Osteoblast (primary cell): ENCODE measurements around the gene JUN. TPM values are rescaled to one million over a fixed set of nuclear protein-coding genes. Genes with fewer than 3 reads are reported as not detected.

Source experiments
- DNase-seq: peaks from one replicate; pipeline ENCODE4 v3.0.0; 2011; ENCODE audit warnings: low spot score, mixed read lengths; ENCODE audit not compliant: insufficient read length; ENCODE audit errors: missing footprints
- H2AFZ ChIP-seq: 2 replicates; pipeline ENCODE4 v1.6.0; 2011; ENCODE audit warnings: mild to moderate bottlenecking, low read length
- H3K27ac ChIP-seq: 2 replicates; pipeline ENCODE4 v1.5.1; 2011; ENCODE audit warnings: mild to moderate bottlenecking, low read depth, low read length, moderate library complexity
- H3K27me3 ChIP-seq: 2 replicates; pipeline ENCODE4 v1.6.0; 2012; ENCODE audit warnings: mild to moderate bottlenecking, control low read depth, inconsistent platforms, low read length, moderate library complexity; ENCODE audit not compliant: insufficient read depth
- H3K36me3 ChIP-seq: 2 replicates; pipeline ENCODE4 v1.5.1; 2011; ENCODE audit warnings: mild to moderate bottlenecking, low read length, control low read depth, moderate library complexity; ENCODE audit not compliant: insufficient read depth
- H3K4me1 ChIP-seq: 2 replicates; pipeline ENCODE4 v1.5.1; 2011; ENCODE audit warnings: mild to moderate bottlenecking, low read length, control low read depth, moderate library complexity; ENCODE audit not compliant: insufficient read depth
- H3K4me2 ChIP-seq: 2 replicates; pipeline ENCODE4 v1.6.0; 2011; ENCODE audit warnings: mild to moderate bottlenecking, low read length; ENCODE audit not compliant: insufficient read depth
- H3K4me3 ChIP-seq: fragments of 200-600 bp; sonication (generic); 3 replicates; pipeline ENCODE4 v1.5.1; 2012; ENCODE audit warnings: mild to moderate bottlenecking, low read length, inconsistent platforms; ENCODE audit not compliant: insufficient read depth
- H3K79me2 ChIP-seq: 2 replicates; pipeline ENCODE4 v1.6.0; 2012; ENCODE audit warnings: mild to moderate bottlenecking, low read length, control low read depth, inconsistent platforms; ENCODE audit not compliant: insufficient read depth
- H3K9me3 ChIP-seq: 2 replicates; pipeline ENCODE4 v1.5.1; 2011; ENCODE audit warnings: low read depth, low read length, control low read depth
- H4K20me1 ChIP-seq: 2 replicates; pipeline ENCODE4 v1.6.0; 2012; ENCODE audit warnings: mild to moderate bottlenecking, low read length, control low read depth; ENCODE audit not compliant: insufficient read depth
- CTCF ChIP-seq: IDR thresholded peaks from 2 replicates; pipeline ENCODE4 v1.5.1; 2011; ENCODE audit warnings: mild to moderate bottlenecking, low read depth, low read length, moderate library complexity; ENCODE audit errors: extremely low read depth
- total RNA-seq: library from RNA; depleted of rRNA; stranded (reverse); fragments of >200 nt; gene quantifications from 2 replicates; pipeline ENCODE4 v1.2.3, GENCODE V29; 2012

The JUN gene
- total RNA-seq, 1 donor: 48.9 TPM

DNA sequence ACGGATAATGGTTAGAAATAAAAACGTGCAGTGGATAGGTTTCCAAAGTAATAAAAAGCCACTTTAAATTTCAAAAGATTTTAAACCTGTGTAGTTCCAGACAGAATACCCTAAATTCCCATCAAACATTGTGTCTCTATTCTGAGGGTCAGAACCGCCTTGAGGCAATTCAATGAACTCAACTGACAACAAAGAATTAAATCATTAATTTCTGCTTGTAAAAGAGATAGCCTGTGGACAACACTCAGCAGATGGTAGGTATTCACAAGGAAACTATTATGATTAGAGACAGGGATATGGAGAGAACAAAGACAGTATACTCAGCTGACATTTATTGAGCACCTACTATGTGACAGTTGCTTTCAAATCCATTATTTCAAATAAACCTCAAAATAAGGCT lies 35.1 kb upstream of the JUN start:
- peak overlapping the region; percentile 31 for H3K27ac ChIP-seq
- H3K36me3 ChIP-seq: no peaks in the 10 kb centered on the region
- peak overlapping the region; percentile 78 for H2AFZ ChIP-seq
- peaks cover 56% of the 10 kb centered on the region for H3K4me1 ChIP-seq
- H4K20me1 ChIP-seq: no peaks in the 10 kb centered on the region
- H3K27me3 ChIP-seq: no peaks in the 10 kb centered on the region
- no peak for TF ChIP-seq CTCF
- no peaks in the 10 kb centered on the region for H3K9me3 ChIP-seq
- H3K4me3 ChIP-seq: no peak overlapping the region
- H3K79me2 ChIP-seq: no peaks in the 10 kb centered on the region
- no peak overlapping the region for H3K4me2 ChIP-seq
- no peak for DNase-seq

- peak overlapping the region; percentile 9 for H3K4me2 ChIP-seq
- H2AFZ ChIP-seq: no peak overlapping the region
- no peaks in the 10 kb centered on the region for H3K79me2 ChIP-seq
- TF ChIP-seq CTCF: no peak
- no peaks in the 10 kb centered on the region for H4K20me1 ChIP-seq
- H3K4me3 ChIP-seq: no peak overlapping the region
- H3K36me3 ChIP-seq: no peaks in the 10 kb centered on the region
- H3K27me3 ChIP-seq: no peaks in the 10 kb centered on the region
- no peaks in the 10 kb centered on the region for H3K9me3 ChIP-seq
- peaks cover 47% of the 10 kb centered on the region for H3K4me1 ChIP-seq
- H3K27ac ChIP-seq: peak overlapping the region; percentile 46
- DNase-seq: no peak
Observed at GRCh38 chr1:58818075-58818474, 34.2 kb upstream of the JUN start.

DNA sequence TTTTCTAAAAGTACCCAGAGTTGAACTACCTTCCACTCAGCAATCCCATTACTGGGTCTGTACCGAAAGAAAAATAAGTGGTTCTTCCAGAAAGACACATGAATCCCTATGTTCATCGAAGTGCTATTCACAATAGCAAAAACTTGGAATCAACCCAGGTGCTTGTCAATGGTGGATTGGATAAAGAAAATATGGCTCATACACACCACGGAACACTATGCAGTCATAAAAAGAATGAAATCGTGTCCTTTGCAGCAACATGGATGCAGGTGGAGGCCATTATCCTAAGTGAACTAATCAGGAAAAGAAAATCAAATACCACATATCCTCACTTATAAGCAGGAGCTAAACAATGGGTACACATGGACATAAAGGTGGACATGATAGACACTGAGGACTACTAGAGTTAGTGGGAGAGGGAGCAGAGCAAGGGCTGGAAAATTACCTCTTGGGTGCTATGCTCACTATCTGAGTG lies 32.9 kb upstream of the JUN start:
- Histone ChIP-seq H3K79me2 (no peaks in the 10 kb centered on the region), H3K4me1 (peaks cover 45% of the 10 kb centered on the region), H3K4me3 (peak overlapping the region; percentile 74), H3K9me3 (no peaks in the 10 kb centered on the region), H3K4me2 (peak overlapping the region; percentile 96), H3K27me3 (no peaks in the 10 kb centered on the region), H2AFZ (peak overlapping the region; percentile 93), H3K27ac (peak overlapping the region; percentile 90), H4K20me1 (no peaks in the 10 kb centered on the region), H3K36me3 (no peaks in the 10 kb centered on the region)
- no peak for TF ChIP-seq CTCF
- no peak for DNase-seq

GRCh38 chr1:58816072-58816746 lies 32.4 kb upstream of the JUN start:
- DNase-seq: peak; percentile 98
- Histone ChIP-seq H3K27me3 (no peaks in the 10 kb centered on the region), H3K4me2 (peak overlapping the region; percentile 96), H3K9me3 (no peaks in the 10 kb centered on the region), H4K20me1 (no peaks in the 10 kb centered on the region), H2AFZ (peak overlapping the region; percentile 93), H3K4me1 (peaks cover 45% of the 10 kb centered on the region), H3K27ac (peak overlapping the region; percentile 90), H3K4me3 (peak overlapping the region; percentile 74), H3K79me2 (no peaks in the 10 kb centered on the region), H3K36me3 (no peaks in the 10 kb centered on the region)
- no peak for TF ChIP-seq CTCF
